C4-2B (cell line): ENCODE results near the gene TWIST2.

Source experiments
- CTCF ChIP-seq: fragments of 450-650 bp; conservative IDR thresholded peaks from 2 replicates; pipeline ENCODE4 v1.5.1; 2017; ENCODE audit warnings: mild to moderate bottlenecking
- ZFX ChIP-seq: fragments of 450-650 bp; IDR thresholded peaks from 2 replicates; pipeline ENCODE4 v1.6.1; 2017

GRCh38 chr2:238884812-238885408 lies 37.0 kb downstream of the TWIST2 start:
- TF ChIP-seq CTCF = no peak
- no peak for TF ChIP-seq ZFX
